Right forelimb (tissue), 1 donor: ENCODE results near the gene CHDH.

Experiments
- DNase-seq: peaks from one replicate; pipeline ENCODE4 v3.0.0-alpha.2; 2018

CHDH gene

GRCh38 chr3:53806182-53807116, 39.8 kb downstream of the CHDH start:
- peak; percentile 40 for DNase-seq

- DNase-seq, result peak; percentile 36
Observed at GRCh38 chr3:53805463-53806159, 40.6 kb downstream of the CHDH start.

- peak; percentile 40 for DNase-seq
Observed at GRCh38 chr3:53804697-53805462, 41.3 kb downstream of the CHDH start.

GRCh38 chr3:53803816-53804695, 42.2 kb downstream of the CHDH start:
- DNase-seq, result peak; percentile 42

DNA sequence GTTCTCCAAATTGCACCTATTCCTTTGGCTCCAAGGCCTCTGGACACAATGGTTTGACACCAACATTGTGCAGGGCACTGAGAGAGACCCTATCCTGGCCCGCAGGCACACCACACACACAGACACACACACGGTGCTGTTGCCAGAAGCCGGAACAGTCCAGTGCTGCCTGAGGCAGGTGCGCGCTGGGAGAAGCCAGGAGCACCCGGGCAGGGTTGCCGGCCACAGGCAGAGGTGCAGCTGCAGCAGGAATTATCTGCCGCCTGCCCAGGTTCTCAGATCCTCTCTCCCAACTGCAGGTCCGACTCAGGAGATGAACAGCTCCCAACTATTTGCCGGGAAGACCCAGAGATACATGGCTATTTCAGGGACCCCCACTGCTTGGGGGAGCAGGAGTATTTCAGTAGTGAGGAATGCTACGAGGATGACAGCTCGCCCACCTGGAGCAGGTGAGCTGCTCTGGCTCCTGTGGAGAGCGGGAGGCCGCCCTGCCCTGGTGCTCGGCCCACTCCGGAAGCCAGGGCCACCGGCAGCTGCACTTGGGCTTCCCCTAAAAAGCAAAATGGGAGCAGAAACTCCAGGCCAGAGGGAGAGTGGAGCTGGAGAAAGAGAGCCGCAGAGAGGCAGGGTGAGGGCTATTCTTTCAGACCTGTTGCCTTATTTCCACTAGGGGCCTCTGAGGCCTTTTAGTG, 42.9 kb downstream of the CHDH start:
- peak; percentile 23 for DNase-seq

DNA sequence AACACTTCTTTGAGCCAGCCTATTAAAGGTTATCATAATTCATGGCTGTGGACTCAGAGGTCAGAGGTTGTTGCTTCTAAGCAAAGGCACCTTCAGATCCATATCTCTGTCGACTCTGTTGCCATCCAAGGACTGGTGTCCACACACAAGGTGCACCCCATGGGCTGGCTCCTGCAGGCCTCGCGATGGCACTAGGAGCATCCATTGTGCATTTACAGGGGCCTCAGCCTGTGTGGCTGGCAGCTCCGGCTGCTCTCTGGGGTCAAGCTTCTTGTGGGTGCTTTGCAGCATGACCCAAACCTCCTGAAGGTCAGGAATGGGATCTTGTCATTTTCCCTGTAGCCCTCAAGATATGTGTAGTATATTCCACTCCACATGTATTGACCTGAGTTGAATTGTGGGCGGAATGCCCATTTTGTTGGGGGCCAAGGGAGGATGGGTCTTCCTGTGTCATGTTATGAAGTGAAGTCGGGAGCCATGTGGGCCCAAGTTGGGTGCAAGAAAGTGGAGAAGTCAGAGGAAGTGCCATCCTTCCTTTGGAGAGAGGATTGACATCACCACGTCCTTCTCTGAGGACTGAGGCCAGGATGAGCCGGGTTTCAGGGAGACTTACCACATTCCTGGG, 43.9 kb downstream of the CHDH start:
- DNase-seq, result peak; percentile 30

DNA sequence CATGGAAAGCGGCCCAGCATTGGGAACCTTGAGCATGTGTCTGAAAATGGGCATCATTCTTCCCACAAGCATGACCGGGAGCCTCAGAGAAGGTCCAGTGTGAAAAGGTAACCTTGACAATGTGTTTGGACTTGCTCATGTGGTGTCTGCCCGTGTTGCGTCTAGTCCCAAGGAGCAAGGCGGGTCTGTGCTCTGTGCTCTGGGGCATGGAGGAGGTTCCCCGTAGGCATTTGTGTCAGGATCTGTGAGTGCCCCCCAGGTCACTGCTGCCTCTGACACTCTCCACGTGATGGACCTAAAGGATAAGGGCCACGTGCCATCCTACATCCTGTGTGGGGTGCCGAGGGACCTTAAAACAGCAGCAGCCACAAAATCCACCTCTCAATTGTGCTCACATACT, 44.9 kb downstream of the CHDH start:
- no peak for DNase-seq

DNA sequence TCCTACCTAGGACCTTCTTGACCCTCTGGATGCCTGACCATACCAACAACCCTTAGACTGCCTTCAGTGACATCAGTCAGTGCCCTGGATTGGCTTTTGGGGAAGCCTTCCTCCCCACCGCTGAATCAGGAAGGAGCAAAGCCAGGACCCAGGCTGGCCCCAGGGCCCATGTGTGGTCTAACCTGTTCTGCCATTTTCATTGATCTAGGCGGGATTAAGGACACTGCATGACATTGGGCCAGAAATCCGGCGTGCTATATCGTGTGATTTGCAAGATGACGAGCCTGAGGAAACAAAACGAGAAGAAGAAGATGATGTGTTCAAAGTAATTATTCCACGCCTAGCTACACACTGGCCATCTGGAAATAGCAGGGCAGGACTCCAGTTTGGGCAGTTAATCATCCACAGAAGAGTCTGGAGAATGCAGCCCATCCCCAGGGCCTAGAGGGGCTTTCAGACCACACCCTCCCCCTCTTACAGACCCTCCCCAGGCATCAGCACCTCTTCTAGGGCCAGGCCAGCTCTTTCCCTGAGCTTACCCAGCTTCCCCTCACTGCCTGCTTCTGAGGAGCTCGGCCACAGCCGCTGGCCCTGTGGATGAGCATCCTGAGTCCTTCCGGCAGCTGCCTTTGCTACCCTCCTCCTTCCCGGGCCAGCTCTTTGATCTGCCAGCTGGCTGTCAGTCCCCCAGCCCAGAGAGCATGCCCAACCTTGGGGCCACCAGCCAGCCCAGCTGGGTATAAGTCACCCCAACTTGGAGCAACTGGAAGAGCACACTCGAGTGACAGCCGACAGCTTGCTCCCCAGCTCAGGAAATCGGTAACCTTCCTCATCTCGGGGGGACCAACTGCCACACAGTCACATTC, 45.9 kb downstream of the CHDH start:
- no peak for DNase-seq

DNA sequence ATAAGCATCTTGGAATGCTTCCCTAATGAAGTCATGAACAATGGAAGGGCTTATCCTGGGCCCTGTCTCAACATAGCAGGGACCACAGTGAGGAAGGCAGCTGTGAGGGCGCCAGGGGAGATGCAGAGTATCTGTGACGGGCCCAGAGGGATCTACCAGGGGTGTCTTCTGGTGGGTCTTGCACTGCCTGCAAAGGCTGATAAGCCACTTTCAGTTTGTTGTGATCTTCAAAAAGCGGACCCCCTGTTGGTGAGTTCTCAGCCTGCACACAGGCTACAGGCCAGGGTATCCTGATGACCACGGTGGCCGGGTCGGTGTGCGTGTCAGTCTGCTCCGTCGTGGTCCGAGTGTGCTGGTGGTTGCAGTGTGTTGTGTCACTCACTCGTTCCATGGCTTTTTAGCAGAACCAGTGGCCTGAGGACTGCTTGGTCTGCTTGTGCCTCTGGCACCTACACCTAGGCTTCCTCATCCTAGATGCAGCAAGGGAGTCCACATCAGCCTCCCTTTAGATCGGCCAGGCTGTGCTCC, 46.8 kb downstream of the CHDH start:
- no peak for DNase-seq

- DNase-seq, result no peak
Observed at GRCh38 chr3:53798144-53798543, 48.1 kb downstream of the CHDH start.

- no peak for DNase-seq
Observed at GRCh38 chr3:53795789-53796560, 50.2 kb downstream of the CHDH start.

- no peak for DNase-seq
Observed at GRCh38 chr3:53795176-53795575, 51.0 kb downstream of the CHDH start.

- DNase-seq, result no peak
Observed at GRCh38 chr3:53794597-53794996, 51.6 kb downstream of the CHDH start.

DNA sequence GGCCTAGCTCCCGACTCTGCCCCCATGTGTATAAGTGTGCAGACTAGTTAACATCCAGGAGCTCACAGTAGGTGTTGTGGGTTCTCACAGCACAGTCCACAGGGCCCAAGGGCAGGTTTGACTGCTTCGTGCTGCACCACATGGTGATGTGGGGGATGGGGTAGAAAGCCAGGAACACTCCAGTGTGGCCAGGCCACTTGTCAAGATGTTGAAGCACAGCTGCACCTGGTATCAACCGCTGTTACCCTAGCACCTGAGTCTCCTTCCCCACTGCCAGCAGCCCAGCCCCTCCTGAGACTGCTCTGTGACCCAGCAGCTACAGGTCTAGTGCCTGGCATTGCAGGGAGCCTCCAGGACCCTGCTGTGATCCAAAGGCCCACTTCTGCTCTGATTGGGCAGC, 53.4 kb downstream of the CHDH start:
- no peak for DNase-seq

DNA sequence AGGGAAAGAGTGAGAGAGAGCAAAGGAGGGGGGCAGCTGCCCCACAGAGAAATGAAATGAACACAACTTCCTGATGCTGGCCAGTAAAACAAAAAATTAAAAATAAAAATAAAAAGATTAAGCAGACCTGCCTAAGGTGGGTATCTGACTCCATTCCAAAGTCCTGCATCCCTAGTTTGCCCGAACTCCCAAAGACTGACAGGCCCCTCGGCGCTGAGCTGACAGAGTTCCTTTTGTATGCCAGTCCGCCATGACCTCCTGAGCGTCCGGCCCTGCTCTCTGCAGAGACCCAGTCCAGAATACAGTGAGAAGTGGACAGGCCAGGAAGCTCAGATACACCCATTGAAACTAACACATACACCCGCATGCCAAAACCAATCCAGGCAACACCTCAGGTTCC, 54.9 kb downstream of the CHDH start:
- DNase-seq, result no peak

- no peak for DNase-seq
Observed at GRCh38 chr3:53790470-53790869, 55.7 kb downstream of the CHDH start.

DNA sequence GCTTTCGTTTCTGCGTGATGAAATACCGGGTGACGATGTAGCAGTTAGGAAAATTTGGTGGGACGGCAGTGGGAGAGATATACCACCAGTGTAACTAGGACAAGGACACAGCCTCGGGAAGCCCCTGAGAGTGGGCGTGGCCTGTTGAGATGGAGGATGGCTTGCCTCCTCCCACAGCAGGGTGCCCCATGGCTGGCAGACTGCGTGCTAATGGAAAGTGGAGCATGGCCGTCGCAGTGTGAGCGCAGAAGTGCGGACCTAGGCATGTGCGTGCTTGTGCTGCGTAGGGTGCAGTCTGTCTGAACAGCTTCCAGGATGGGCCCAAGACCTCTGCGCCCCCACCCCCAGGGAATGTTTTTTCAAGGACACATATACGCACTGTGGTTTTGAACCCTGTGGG, 56.8 kb downstream of the CHDH start:
- DNase-seq, result no peak

- no peak for DNase-seq
Observed at GRCh38 chr3:53788038-53788437, 58.2 kb downstream of the CHDH start.

- DNase-seq, result no peak
Observed at GRCh38 chr3:53787016-53787415, 59.2 kb downstream of the CHDH start.
